Ovary (tissue), 3 donors: Measurements from ENCODE around the gene TEAD3.

Source experiments
- CTCF ChIP-seq, 3 donors: fragments of 450-650 bp in 2 of 3; fragments of 200-600 bp in 1 of 3; IDR thresholded peaks; one replicate each; pipeline versions ENCODE4 v1.5.1 to v1.8.0; 2016 to 2022; ENCODE audit warnings: antibody characterized with exemption in 3 of 3, mild to moderate bottlenecking in 1 of 3
- EP300 ChIP-seq: sonication (generic); formaldehyde crosslinking; IDR thresholded peaks from one replicate; pipeline ENCODE4 v1.6.1; 2017; ENCODE audit warnings: antibody characterized with exemption
- POLR2A ChIP-seq: fragments of 450-650 bp; IDR thresholded peaks from one replicate; pipeline ENCODE4 v1.6.1; 2017; ENCODE audit warnings: antibody characterized with exemption, mild to moderate bottlenecking, moderate library complexity
- donor health status: DM: no; HTN: no; CAD: no.

DNA sequence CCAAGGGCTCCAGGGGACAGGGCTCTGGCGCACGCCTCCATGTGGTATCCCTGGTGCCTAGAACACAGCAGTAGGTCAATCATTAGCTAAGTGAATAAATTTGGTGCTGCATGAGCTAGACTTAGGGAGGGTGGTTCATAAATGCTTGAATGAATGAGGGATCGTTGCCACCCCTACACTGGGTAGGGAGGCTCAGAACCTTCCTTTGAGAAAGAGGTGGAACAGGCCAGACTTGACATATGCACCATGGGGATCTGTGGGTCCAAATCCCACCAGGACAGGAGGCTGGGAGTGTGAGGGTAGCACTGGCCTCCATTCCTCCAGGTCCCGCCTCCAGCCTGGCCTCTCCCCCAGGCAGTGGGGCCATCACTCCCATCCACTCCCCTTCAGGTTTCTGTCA, 13.8 kb downstream of the TEAD3 start:
- TF ChIP-seq CTCF (IDR thresholded peaks at IDR 0.05) (no peak), POLR2A (no peak), EP300 (no peak)
